Stimulated activated CD4-positive, alpha-beta T cell treated with anti-CD3 and anti-CD28 coated beads, Interleukin-4, amount 100 ng/mL, for 48 hours (primary cell): Measurements from ENCODE around the gene S100PBP.

Experiments
- DNase-seq, 2 donors: peaks; one replicate each; pipeline ENCODE4 v3.0.0-alpha.2; 2020; ENCODE audit warnings: low read depth in 2 of 2

Gene S100PBP

GRCh38 chr1:32825181-32825580, 7.7 kb downstream of the S100PBP start:
- no peak for DNase-seq

DNA sequence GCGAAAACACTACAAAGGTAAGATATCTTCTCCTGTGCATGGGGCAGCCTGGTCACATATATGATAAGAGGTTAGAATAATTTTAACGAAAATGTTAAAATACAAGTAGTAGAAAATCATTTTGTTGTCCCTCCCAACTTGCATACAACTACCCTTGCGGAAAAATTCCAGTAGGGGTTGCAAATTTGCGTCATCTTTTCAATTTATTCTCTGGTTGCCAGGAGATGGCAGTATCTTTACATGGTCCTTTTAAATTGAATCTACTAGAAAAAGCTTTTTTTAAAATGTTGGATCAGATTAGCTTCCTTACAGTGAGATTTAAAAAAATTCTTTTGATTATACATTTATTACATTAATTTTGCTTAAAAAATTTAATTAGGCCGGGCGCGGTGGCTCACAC, 10.9 kb downstream of the S100PBP start:
- no peak for DNase-seq

- no peak for DNase-seq
These were observed 12.8 kb downstream of the S100PBP start for GRCh38 chr1:32830092-32830852.

DNA sequence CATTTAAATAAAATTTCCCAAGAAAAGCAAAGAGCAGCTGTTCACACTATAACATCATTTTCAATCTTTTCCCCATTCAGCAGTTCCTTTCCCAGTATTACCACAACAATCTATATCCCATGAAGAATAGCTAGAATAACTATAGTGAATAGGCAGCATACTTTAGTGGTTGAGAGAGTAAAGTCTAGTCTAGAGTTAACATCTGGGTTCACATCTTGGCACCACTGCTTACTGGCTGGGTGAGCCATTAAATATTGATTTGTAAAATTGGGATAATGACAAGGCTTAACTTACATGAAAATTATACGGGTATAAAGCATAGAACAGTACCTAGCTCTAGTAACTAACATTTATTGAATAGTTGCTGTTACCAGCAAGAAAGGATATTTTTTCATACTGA, 14.4 kb downstream of the S100PBP start:
- no peak for DNase-seq

DNA sequence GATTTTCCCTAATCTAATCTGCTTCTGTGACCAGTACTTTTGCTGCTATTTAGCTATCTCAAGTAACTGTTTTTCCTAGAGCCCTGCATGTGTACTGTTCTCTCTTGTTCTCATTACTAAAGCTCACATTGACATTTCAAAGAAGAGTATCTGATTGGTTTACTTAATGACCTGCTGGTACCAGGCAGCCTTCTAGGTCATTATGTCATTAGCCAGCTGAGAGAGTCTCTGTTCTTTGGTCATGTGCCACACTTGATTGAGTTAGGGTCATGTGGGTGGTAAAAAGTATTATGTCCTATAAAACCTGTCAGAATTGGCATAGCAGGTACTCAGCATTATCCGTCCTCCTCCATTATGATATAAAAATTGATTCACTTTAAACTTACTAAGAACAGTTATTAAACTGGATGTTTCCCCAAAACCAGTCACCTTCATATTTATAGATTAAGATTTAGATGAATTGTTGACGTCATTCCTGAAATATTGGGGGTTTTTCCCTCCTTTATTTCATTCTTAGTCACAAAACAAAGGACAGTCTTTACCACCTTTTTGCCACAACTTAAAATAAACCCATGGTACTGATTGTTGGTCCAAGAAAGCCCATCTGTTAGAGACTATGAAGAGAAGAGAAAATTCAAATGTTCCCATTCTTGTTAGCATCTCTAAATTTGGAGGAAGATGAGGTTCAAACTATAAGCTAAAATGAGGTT, 31.1 kb downstream of the S100PBP start:
- no peak for DNase-seq

DNA sequence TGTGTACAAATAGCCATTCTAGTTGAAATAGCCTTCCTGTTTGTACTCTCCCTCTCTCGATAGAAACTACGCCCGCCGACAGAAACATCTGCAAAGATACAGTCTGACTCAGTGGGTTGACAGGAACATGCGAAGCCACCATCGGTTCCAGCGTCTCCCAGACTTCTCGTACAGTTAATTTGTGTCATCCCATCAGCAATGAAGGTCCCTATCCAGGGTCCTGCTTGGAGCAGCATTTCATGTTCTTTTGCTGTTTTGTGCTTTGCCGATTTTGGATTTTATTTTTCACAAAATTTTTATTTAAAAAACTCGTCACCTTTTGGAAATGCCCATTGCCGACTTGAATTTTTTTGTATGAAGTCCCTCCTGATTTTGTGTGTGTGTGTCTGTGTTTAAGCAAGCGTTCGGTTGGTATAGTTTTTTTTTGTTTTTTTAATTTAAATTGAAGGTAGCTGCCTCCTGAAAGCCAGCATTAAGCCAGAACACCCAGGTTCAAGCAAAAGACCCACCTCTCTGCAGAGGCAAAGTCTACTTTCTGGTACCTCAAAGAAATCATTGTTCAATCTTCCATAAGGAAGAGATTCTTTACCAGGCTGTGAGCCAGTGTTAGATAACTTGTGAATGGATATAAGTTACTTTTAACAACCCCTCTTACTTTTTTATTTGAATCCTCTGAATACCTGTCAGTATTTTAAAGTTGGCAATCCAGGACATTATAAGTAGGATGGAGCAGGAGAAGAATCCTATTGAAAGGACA, 38.6 kb downstream of the S100PBP start:
- DNase-seq: no peak

GRCh38 chr1:32858136-32858535, 40.7 kb downstream of the S100PBP start:
- no peak for DNase-seq

GRCh38 chr1:32858791-32859190, 41.3 kb downstream of the S100PBP start:
- no peak for DNase-seq

GRCh38 chr1:32859915-32860314, 42.5 kb downstream of the S100PBP start:
- DNase-seq: no peak

- no peak for DNase-seq
These were observed 43.1 kb downstream of the S100PBP start for GRCh38 chr1:32860566-32860965.

DNA sequence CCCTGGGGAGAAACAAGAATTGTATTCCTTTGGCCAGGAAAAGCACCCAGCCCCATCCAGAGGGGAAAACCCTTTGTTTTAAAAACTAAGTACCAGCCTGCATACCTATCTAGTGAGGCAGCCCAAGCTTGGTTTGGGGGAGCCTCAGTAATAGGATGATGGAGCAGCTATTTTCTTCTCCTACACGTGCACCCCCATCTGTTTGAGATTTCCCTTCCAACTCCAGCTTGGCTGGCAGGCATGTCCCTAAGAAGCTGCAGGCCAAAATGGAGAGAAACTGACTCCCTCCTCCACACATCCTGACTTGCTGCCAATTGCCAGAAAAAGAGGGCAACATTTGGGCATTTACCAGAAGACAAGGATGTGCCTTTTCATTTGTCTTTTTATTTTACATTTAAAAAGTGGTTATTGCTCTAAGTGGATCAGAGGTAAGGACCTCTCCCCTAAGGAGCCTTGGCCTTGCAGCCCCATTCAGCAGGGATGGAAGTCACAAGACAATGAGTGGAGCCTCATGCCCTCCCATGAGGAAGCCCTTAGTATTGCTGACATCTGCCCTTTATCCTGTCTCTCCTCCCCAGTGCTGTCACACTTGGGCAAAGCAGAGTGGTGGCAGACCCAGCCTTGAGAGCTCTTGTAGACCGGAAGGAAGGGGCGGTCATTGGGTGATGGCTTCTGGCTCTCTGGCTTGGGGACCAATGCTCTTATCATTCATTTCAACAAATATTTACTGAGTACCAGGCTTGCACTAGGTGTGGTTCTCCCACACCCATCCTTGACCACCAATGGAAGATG, 44.6 kb downstream of the S100PBP start:
- DNase-seq: no peak

GRCh38 chr1:32863218-32863880, 45.9 kb downstream of the S100PBP start:
- DNase-seq: no peak

GRCh38 chr1:32863881-32864245, 46.4 kb downstream of the S100PBP start:
- DNase-seq: no peak

- no peak for DNase-seq
These were observed 47.0 kb downstream of the S100PBP start for GRCh38 chr1:32864375-32865019.

GRCh38 chr1:32865639-32866405, 48.4 kb downstream of the S100PBP start:
- DNase-seq: no peak

GRCh38 chr1:32867151-32867550, 49.7 kb downstream of the S100PBP start:
- DNase-seq: no peak

DNA sequence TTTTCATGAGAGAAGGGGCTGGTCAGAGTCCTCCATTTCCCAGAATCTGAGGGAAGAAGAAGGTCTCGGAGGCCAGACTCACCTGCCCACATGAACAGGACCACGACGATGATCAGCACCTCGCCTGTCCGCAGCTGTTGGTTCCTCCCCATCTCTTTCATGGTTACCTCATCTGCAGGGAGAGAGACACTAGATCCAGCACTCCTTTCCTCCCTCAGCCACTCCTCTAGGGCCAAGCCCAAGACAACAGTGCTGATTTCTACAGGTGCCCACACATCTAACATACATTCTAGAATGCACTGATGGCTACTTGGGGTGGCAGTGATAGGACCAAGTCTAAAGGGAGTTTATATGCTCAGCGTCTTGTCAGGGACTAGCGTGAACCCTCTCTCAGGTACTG, 50.2 kb downstream of the S100PBP start:
- no peak for DNase-seq

- DNase-seq: no peak
These were observed 50.6 kb downstream of the S100PBP start for GRCh38 chr1:32868085-32868484.

DNA sequence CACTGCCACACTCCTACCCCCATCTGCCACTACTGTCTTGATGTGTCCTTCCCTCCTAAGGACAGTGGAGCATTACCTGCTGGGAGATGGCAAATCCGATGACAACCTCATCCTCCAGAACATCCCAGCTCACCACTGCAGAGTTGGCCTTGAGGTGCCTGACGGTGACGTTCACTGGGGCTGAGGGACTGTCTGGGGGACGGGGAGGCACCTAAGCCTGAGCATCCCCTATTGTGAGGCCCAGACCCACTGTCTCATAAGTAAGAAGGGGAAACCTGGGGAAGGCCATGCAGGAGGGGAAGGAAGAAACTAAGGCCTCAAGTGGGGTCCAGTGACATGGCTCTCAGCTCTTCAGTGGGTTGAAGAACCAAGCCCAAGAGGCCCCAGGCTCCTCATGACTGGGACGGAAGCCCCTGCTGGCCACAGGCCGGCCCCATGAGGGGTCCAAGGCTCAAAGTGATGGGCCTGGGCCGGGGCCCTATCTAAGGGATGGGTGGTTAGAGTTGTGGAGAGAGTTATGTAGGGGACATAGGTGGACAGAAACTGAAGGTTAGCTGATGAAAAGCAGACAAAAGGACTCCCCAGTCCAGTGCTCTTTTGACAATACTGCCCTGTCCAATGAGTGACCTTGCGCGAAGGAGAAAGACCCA, 51.5 kb downstream of the S100PBP start:
- DNase-seq: no peak
